ENCODE results near the gene LTBP4.

LTBP4 gene

GRCh38 chr19:40601134-40601974, at the start of gene LTBP4:
LTBP4 (plus strand) TSS chr19:40601369; CDS start chr19:40601388, 19 bp downstream.
- TF ChIP-seq, protein P1, sequence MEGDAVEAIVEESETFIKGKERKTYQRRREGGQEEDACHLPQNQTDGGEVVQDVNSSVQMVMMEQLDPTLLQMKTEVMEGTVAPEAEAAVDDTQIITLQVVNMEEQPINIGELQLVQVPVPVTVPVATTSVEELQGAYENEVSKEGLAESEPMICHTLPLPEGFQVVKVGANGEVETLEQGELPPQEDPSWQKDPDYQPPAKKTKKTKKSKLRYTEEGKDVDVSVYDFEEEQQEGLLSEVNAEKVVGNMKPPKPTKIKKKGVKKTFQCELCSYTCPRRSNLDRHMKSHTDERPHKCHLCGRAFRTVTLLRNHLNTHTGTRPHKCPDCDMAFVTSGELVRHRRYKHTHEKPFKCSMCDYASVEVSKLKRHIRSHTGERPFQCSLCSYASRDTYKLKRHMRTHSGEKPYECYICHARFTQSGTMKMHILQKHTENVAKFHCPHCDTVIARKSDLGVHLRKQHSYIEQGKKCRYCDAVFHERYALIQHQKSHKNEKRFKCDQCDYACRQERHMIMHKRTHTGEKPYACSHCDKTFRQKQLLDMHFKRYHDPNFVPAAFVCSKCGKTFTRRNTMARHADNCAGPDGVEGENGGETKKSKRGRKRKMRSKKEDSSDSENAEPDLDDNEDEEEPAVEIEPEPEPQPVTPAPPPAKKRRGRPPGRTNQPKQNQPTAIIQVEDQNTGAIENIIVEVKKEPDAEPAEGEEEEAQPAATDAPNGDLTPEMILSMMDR (IDR thresholded peaks at IDR 0.05; ENCODE audit: low read depth, low read length, missing control alignments), result no peak
- DNase-seq (ENCODE audit: low read depth), result no peak
- no peak within 1 kb of the TSS for H3K4me3 ChIP-seq (ENCODE audit: low read depth, low read length)

- H3K4me3 ChIP-seq (ENCODE audit: low read depth, low read length), result no peak overlapping the region
- DNase-seq (ENCODE audit: low read depth), result no peak
- TF ChIP-seq, protein P1 (IDR thresholded peaks at IDR 0.05; ENCODE audit: low read depth, low read length, missing control alignments), result no peak
Observed at GRCh38 chr19:40552848-40553247, 48.3 kb upstream of the LTBP4 start.

- no peak overlapping the region for H3K4me3 ChIP-seq (ENCODE audit: low read depth, low read length)
- no peak for DNase-seq (ENCODE audit: low read depth)
- TF ChIP-seq, protein P1 (IDR thresholded peaks at IDR 0.05; ENCODE audit: low read depth, low read length, missing control alignments), result no peak
Observed at GRCh38 chr19:40553885-40554857, 47.0 kb upstream of the LTBP4 start.

GRCh38 chr19:40555978-40556689, 45.0 kb upstream of the LTBP4 start:
- TF ChIP-seq, protein P1 (IDR thresholded peaks at IDR 0.05; ENCODE audit: low read depth, low read length, missing control alignments), result no peak
- no peak for DNase-seq (ENCODE audit: low read depth)
- H3K4me3 ChIP-seq (ENCODE audit: low read depth, low read length), result no peak overlapping the region

GRCh38 chr19:40556953-40557530, 44.1 kb upstream of the LTBP4 start:
- no peak overlapping the region for H3K4me3 ChIP-seq (ENCODE audit: low read depth, low read length)
- TF ChIP-seq, protein P1 (IDR thresholded peaks at IDR 0.05; ENCODE audit: low read depth, low read length, missing control alignments), result no peak
- DNase-seq (ENCODE audit: low read depth), result no peak

DNA sequence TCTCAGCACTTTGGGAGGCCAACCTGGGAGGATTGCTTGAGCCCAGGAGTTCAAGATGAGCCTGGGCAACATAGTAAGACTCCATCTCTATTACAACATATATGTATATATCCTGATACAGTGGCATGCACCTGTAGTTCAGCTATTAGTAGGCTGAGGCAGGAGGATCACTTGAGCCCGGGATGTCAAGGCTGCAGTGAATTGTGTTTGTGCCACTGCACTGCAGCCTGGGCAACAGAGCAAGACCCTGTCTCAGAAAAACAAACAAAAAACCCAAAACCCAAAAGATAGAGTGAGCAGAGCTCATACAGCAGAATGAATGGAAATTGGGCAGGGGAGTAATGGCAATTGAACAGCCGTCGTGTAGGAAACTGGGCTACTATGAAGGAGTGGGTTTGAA, 41.8 kb upstream of the LTBP4 start:
- no peak overlapping the region for H3K4me3 ChIP-seq (ENCODE audit: low read depth, low read length)
- DNase-seq (ENCODE audit: low read depth), result no peak
- TF ChIP-seq, protein P1 (IDR thresholded peaks at IDR 0.05; ENCODE audit: low read depth, low read length, missing control alignments), result no peak
